Thyroid gland (tissue), 4 donors: ENCODE results near the gene NNMT. TPM values are rescaled to one million over a fixed set of nuclear protein-coding genes. Genes with fewer than 3 reads are reported as not detected.

Experiments
- DNase-seq, 2 donors: peaks; one replicate each; pipeline ENCODE4 v3.0.0-alpha.2; 2019
- H3K27ac ChIP-seq, 3 donors: fragments of 200-600 bp; sonication (generic); 1 replicate in 2 of 3; 2 replicates in 1 of 3; pipeline ENCODE4 v1.5.1; 2016 to 2019; ENCODE audit warnings: mild to moderate bottlenecking in 1 of 3, moderate library complexity in 1 of 3
- H3K27me3 ChIP-seq: fragments of 200-600 bp; sonication (generic); one replicate; pipeline ENCODE4 v1.5.1; 2019
- H3K36me3 ChIP-seq, 2 donors: fragments of 200-600 bp; sonication (generic); one replicate each; pipeline ENCODE4 v1.5.1; 2016 to 2019
- H3K4me1 ChIP-seq, 2 donors: fragments of 200-600 bp; sonication (generic); one replicate each; pipeline ENCODE4 v1.5.1; 2017 to 2019
- H3K4me3 ChIP-seq, 3 donors: fragments of 200-600 bp; sonication (generic); replicated peaks in 1 of 3; 1 replicate in 2 of 3; 2 replicates in 1 of 3; pipeline ENCODE4 v1.5.1; 2016; ENCODE audit warnings: mild to moderate bottlenecking in 1 of 3
- H3K9me3 ChIP-seq: fragments of 200-600 bp; sonication (generic); one replicate; pipeline ENCODE4 v1.5.1; 2017
- CTCF ChIP-seq, 6 experiments: fragments of 200-600 bp in 3 of 6; fragments of 450-650 bp in 3 of 6; sonication (generic) in 3 of 6; IDR thresholded peaks; one replicate each; pipeline ENCODE4 v1.5.1; 2016 to 2019; ENCODE audit warnings: antibody characterized with exemption in 6 of 6, mild to moderate bottlenecking in 2 of 6, inconsistent platforms in 1 of 6, moderate library complexity in 1 of 6
- POLR2A ChIP-seq, 2 donors: fragments of 450-650 bp; IDR thresholded peaks; one replicate each; pipeline ENCODE4 v1.6.1; 2017; ENCODE audit warnings: antibody characterized with exemption in 2 of 2, mild to moderate bottlenecking in 2 of 2, moderate library complexity in 1 of 2
- WGBS, 2 donors: methylation state at CpG; one replicate each; pipeline ENCODE4 v1.1.5; 2017; 5-methylcytosine and 5-hydroxymethylcytosine counted together
- intact Hi-C: fragments of 100-400 bp; cut with DNase I; formaldehyde crosslinking; loops from one replicate; pipeline ENCODE4 v1.15.1; 2023
- total RNA-seq, 4 donors: library from RNA; depleted of rRNA; stranded (reverse); fragments of >200 nt; gene quantifications; one replicate each; pipeline ENCODE4 v1.2.3, GENCODE V29; 2016

NNMT gene
- total RNA-seq, 4 donors from 2014 or later = 78.1 to 459 (median 185) TPM

GRCh38 chr11:114269498-114269897 is 26.7 kb upstream of the NNMT start:
- H3K4me3 ChIP-seq = no peak overlapping the region
- no peaks in the 10 kb centered on the region for H3K27me3 ChIP-seq
- H3K4me1 ChIP-seq = no peaks in the 10 kb centered on the region
- no peak overlapping the region for H3K27ac ChIP-seq
- intact Hi-C loops = no loop called here
- TF ChIP-seq POLR2A (IDR thresholded peaks at IDR 0.05) (no peak), CTCF (IDR thresholded peaks at IDR 0.05) (no peak)
- H3K36me3 ChIP-seq = no peaks in the 10 kb centered on the region
- 80 to 83% methylated on average over 2 of the region's 2 CpGs for WGBS, 2 donors
- no peak for DNase-seq
- H3K9me3 ChIP-seq = no peaks in the 10 kb centered on the region

GRCh38 chr11:114270531-114271270 is 25.5 kb upstream of the NNMT start:
- H3K36me3 ChIP-seq = no peaks in the 10 kb centered on the region
- no peak for DNase-seq
- no peaks in the 10 kb centered on the region for H3K9me3 ChIP-seq
- WGBS, 2 donors = 94 to 96% methylated on average over 5 of the region's 5 CpGs
- TF ChIP-seq CTCF (IDR thresholded peaks at IDR 0.05) (no peak), POLR2A (IDR thresholded peaks at IDR 0.05) (no peak)
- H3K27ac ChIP-seq = no peak overlapping the region
- intact Hi-C loops = no loop called here
- no peak overlapping the region for H3K4me3 ChIP-seq
- H3K27me3 ChIP-seq = no peaks in the 10 kb centered on the region
- no peaks in the 10 kb centered on the region for H3K4me1 ChIP-seq

- no peak overlapping the region for H3K4me3 ChIP-seq
- no peaks in the 10 kb centered on the region for H3K27me3 ChIP-seq
- TF ChIP-seq CTCF (IDR thresholded peaks at IDR 0.05) = no peak
- no peak for TF ChIP-seq POLR2A (IDR thresholded peaks at IDR 0.05)
- H3K4me1 ChIP-seq = no peaks in the 10 kb centered on the region
- no peaks in the 10 kb centered on the region for H3K9me3 ChIP-seq
- intact Hi-C loops = no loop called here
- 72 to 73% methylated on average over 2 of the region's 2 CpGs for WGBS, 2 donors
- H3K36me3 ChIP-seq = no peaks in the 10 kb centered on the region
- no peak overlapping the region for H3K27ac ChIP-seq
- DNase-seq = no peak
Observed at GRCh38 chr11:114271316-114271715, 24.9 kb upstream of the NNMT start.

- WGBS, 2 donors = 69 to 77% methylated on average over 4 of the region's 4 CpGs
- DNase-seq = no peak
- no peaks in the 10 kb centered on the region for H3K27me3 ChIP-seq
- no peak overlapping the region for H3K27ac ChIP-seq
- no peaks in the 10 kb centered on the region for H3K36me3 ChIP-seq
- no peak overlapping the region for H3K4me3 ChIP-seq
- intact Hi-C loops = no loop called here
- no peak for TF ChIP-seq POLR2A (IDR thresholded peaks at IDR 0.05)
- TF ChIP-seq CTCF (IDR thresholded peaks at IDR 0.05) = no peak
- no peaks in the 10 kb centered on the region for H3K4me1 ChIP-seq
- no peaks in the 10 kb centered on the region for H3K9me3 ChIP-seq
Observed at GRCh38 chr11:114272311-114272710, 23.9 kb upstream of the NNMT start.

- no peaks in the 10 kb centered on the region for H3K4me1 ChIP-seq
- H3K4me3 ChIP-seq = no peak overlapping the region
- no peaks in the 10 kb centered on the region for H3K36me3 ChIP-seq
- no peak for DNase-seq
- WGBS, 2 donors = 86 to 92% methylated on average over 3 of the region's 3 CpGs
- intact Hi-C loops = no loop called here
- no peak overlapping the region for H3K27ac ChIP-seq
- H3K9me3 ChIP-seq = no peaks in the 10 kb centered on the region
- no peak for TF ChIP-seq CTCF (IDR thresholded peaks at IDR 0.05)
- no peak for TF ChIP-seq POLR2A (IDR thresholded peaks at IDR 0.05)
- no peaks in the 10 kb centered on the region for H3K27me3 ChIP-seq
Observed at GRCh38 chr11:114273071-114273470, 23.1 kb upstream of the NNMT start.
